HepG2 (cell line): Measurements from ENCODE around the gene CD68. TPM values are rescaled to one million over a fixed set of nuclear protein-coding genes. Genes with fewer than 3 reads are reported as not detected.

Source experiments
- ATAC-seq: fragments of 200-7000 bp; cut with Tn5 transposase; 3 replicates; pipeline ENCODE4 v1.9.1; 2020; ENCODE audit warnings: mild to moderate bottlenecking, moderate library complexity
- BruUV-seq: library from RNA; stranded (reverse); fragments of 400-500 nt; replicated peaks from 2 replicates; lab custom pipeline; 2021; lab: Mats Ljungman, UMichigan
- CTCF ChIA-PET: fragments of 300-600 bp; formaldehyde crosslinking; extraction: SDS; loops from one replicate; lab custom pipeline; 2021; ENCODE audit warnings: low total read pairs, inconsistent platforms, low intra/inter-chr PET ratio; lab: Yijun Ruan, JAX
- POLR2A ChIA-PET: fragments of 350-600 bp; sonication (Branson Sonifier 250); formaldehyde crosslinking; loops from one replicate; lab custom pipeline; 2020; ENCODE audit warnings: antibody characterized with exemption, inconsistent platforms; lab: Yijun Ruan, JAX
- DNase-seq: peaks from one replicate; pipeline ENCODE4 v3.0.0-alpha.2; 2015; ENCODE audit warnings: low spot score
- FAIRE-seq: peaks from 3 replicates; lab custom pipeline; 2011; peaks lifted over from hg19 to GRCh38; lab: Jason Lieb, UNC
- H2AFZ ChIP-seq: one replicate; pipeline ENCODE4 v1.6.1; 2011; ENCODE audit warnings: low read length, inconsistent platforms
- H3K27ac ChIP-seq: fragments of 300-600 bp; 3 replicates; pipeline ENCODE4 v1.8.0; 2011; ENCODE audit warnings: mixed run types, mild to moderate bottlenecking, mixed read lengths, low read length, inconsistent platforms; ENCODE audit not compliant: insufficient read depth; ENCODE audit errors: extremely low read length
- H3K27me3 ChIP-seq, 2 experiments: fragments of 200-600 bp in 1 of 2; 2 replicates in 1 of 2; 3 replicates in 1 of 2; pipeline versions ENCODE4 v1.6.0 to v1.8.0; 2011; ENCODE audit warnings: low read length in 2 of 2, mild to moderate bottlenecking in 2 of 2, moderate library complexity in 2 of 2, inconsistent platforms in 1 of 2; ENCODE audit not compliant: insufficient read depth in 2 of 2, control insufficient read depth in 1 of 2
- H3K36me3 ChIP-seq, 2 experiments: fragments of 200-600 bp in 1 of 2; replicated peaks in 1 of 2; 2 replicates in 1 of 2; 3 replicates in 1 of 2; pipeline versions ENCODE4 v1.5.1 to v1.8.0; 2011; ENCODE audit warnings: low read length in 2 of 2, inconsistent platforms in 1 of 2; ENCODE audit not compliant: insufficient read depth in 2 of 2, control insufficient read depth in 1 of 2
- H3K4me1 ChIP-seq: 2 replicates; pipeline ENCODE4 v1.5.1; 2012; ENCODE audit warnings: low read length, inconsistent platforms; ENCODE audit not compliant: insufficient read depth
- H3K4me2 ChIP-seq: 2 replicates; pipeline ENCODE4 v1.6.0; 2011; ENCODE audit warnings: low read depth, low read length, inconsistent platforms
- H3K4me3 ChIP-seq, 3 experiments: fragments of 200-600 bp in 1 of 3; sonication (generic), shearing (Covaris generic) in 1 of 3; replicated peaks in 1 of 3; 2 replicates each; pipeline ENCODE4 v1.5.1; 2011 to 2016; ENCODE audit warnings: low read length in 3 of 3, inconsistent platforms in 2 of 3, low read depth in 2 of 3, mild to moderate bottlenecking in 2 of 3, control low read depth in 1 of 3, mixed read lengths in 1 of 3; ENCODE audit not compliant: insufficient read depth in 1 of 3
- H3K79me2 ChIP-seq: one replicate; pipeline ENCODE4 v1.6.1; 2011; ENCODE audit warnings: low read length, inconsistent platforms; ENCODE audit not compliant: insufficient read depth
- H3K9ac ChIP-seq: 2 replicates; pipeline ENCODE4 v1.6.0; 2011; ENCODE audit warnings: mild to moderate bottlenecking, low read depth, low read length, inconsistent platforms; ENCODE audit not compliant: insufficient read depth
- H3K9me3 ChIP-seq: 2 replicates; pipeline ENCODE4 v1.5.1; 2012; ENCODE audit warnings: mild to moderate bottlenecking, low read length
- H4K20me1 ChIP-seq: 2 replicates; pipeline ENCODE4 v1.6.0; 2011; ENCODE audit warnings: inconsistent platforms, mild to moderate bottlenecking, low read length, moderate library complexity; ENCODE audit not compliant: insufficient read depth
- ELF4 ChIP-seq: sonication (generic); formaldehyde crosslinking; IDR thresholded peaks from 2 replicates; pipeline ENCODE4 v1.5.0; 2020; ENCODE audit warnings: missing genetic modification reagents, mild to moderate bottlenecking, moderate library complexity, borderline replicate concordance
- FOXJ3 ChIP-seq: sonication (generic); formaldehyde crosslinking; IDR thresholded peaks from 2 replicates; pipeline ENCODE4 v1.4.0; 2020; ENCODE audit warnings: missing genetic modification reagents, mild to moderate bottlenecking, borderline replicate concordance
- KMT2B ChIP-seq: IDR thresholded peaks from 2 replicates; pipeline ENCODE4 v1.6.1; 2016; ENCODE audit warnings: missing genetic modification reagents, missing compliant biosample characterization
- MAZ ChIP-seq, 2 experiments: sonication (generic) in 1 of 2; formaldehyde crosslinking in 1 of 2; IDR thresholded peaks; 2 replicates each; pipeline versions ENCODE4 v1.5.0 to v1.6.1; 2012 to 2020; ENCODE audit warnings: low read depth in 2 of 2, mild to moderate bottlenecking in 2 of 2, borderline replicate concordance in 1 of 2, improper control_type of control experiment in 1 of 2, low read length in 1 of 2, missing genetic modification reagents in 1 of 2, moderate library complexity in 1 of 2
- NAIF1 ChIP-seq: sonication (generic); formaldehyde crosslinking; IDR thresholded peaks from 2 replicates; pipeline ENCODE4 v1.5.0; 2020; ENCODE audit warnings: mild to moderate bottlenecking, missing genetic modification reagents, borderline replicate concordance
- NFYB ChIP-seq: sonication (generic); formaldehyde crosslinking; IDR thresholded peaks from 2 replicates; pipeline ENCODE4 v1.4.0; 2020; ENCODE audit warnings: missing genetic modification reagents
- POLR2A ChIP-seq, 2 experiments: IDR thresholded peaks; 2 replicates each; pipeline ENCODE4 v1.6.1; 2011; ENCODE audit warnings: low read depth in 2 of 2, low read length in 2 of 2, mild to moderate bottlenecking in 1 of 2, moderate library complexity in 1 of 2; ENCODE audit not compliant: insufficient read depth in 1 of 2
- RBM22 ChIP-seq: fragments of 200-400 bp; formaldehyde crosslinking; optimal IDR thresholded peaks from 2 replicates; pipeline ENCODE3; 2017; ENCODE audit warnings: mild to moderate bottlenecking, low read length, moderate library complexity
- SMYD3 ChIP-seq: sonication (generic); formaldehyde crosslinking; IDR thresholded peaks from 2 replicates; pipeline ENCODE4 v1.8.1; 2023; ENCODE audit warnings: mild to moderate bottlenecking, missing genetic modification reagents
- SNAI1 ChIP-seq: sonication (generic); formaldehyde crosslinking; IDR thresholded peaks from 2 replicates; pipeline ENCODE4 v1.5.0; 2020; ENCODE audit warnings: mild to moderate bottlenecking, missing genetic modification reagents, borderline replicate concordance
- SOX13 ChIP-seq, 3 experiments: fragments of 450-650 bp in 1 of 3; sonication (generic) in 1 of 3; formaldehyde crosslinking in 1 of 3; IDR thresholded peaks in 2 of 3; conservative IDR thresholded peaks in 1 of 3; 2 replicates each; pipeline versions ENCODE4 v1.5.0 to v1.6.1; 2016 to 2020; ENCODE audit warnings: antibody characterized with exemption in 1 of 3, mild to moderate bottlenecking in 1 of 3, missing compliant biosample characterization in 1 of 3, missing genetic modification reagents in 1 of 3, moderate library complexity in 1 of 3
- ZBTB4 ChIP-seq: sonication (generic); formaldehyde crosslinking; IDR thresholded peaks from 2 replicates; pipeline ENCODE4 v1.4.0; 2020; ENCODE audit warnings: missing genetic modification reagents, mild to moderate bottlenecking, borderline replicate concordance
- ZFP91 ChIP-seq: sonication (generic); formaldehyde crosslinking; IDR thresholded peaks from 2 replicates; pipeline ENCODE4 v1.9.0; 2022; ENCODE audit warnings: missing genetic modification reagents, mild to moderate bottlenecking, borderline replicate concordance
- ZFY ChIP-seq: sonication (generic); formaldehyde crosslinking; IDR thresholded peaks from 2 replicates; pipeline ENCODE4 v1.4.0; 2020; ENCODE audit warnings: missing genetic modification reagents
- ZNF383 ChIP-seq: sonication (generic); formaldehyde crosslinking; IDR thresholded peaks from 2 replicates; pipeline ENCODE4 v1.4.0; 2020; ENCODE audit warnings: missing genetic modification reagents, mild to moderate bottlenecking, borderline replicate concordance
- ZNF605 ChIP-seq: sonication (generic); formaldehyde crosslinking; IDR thresholded peaks from 2 replicates; pipeline ENCODE4 v1.8.0; 2022; ENCODE audit warnings: mild to moderate bottlenecking, missing genetic modification reagents
- ZSCAN12 ChIP-seq: sonication (generic); formaldehyde crosslinking; IDR thresholded peaks from 2 replicates; pipeline ENCODE4 v1.9.0; 2021; ENCODE audit warnings: mild to moderate bottlenecking, missing genetic modification reagents
- ZSCAN22 ChIP-seq: sonication (generic); formaldehyde crosslinking; IDR thresholded peaks from 2 replicates; pipeline ENCODE4 v1.4.0; 2020; ENCODE audit warnings: mild to moderate bottlenecking, missing genetic modification reagents
- WGBS: methylation state at CpG from one replicate; pipeline ENCODE4 v1.1.6; 2017; ENCODE audit warnings: low lambda C conversion rate; 5-methylcytosine and 5-hydroxymethylcytosine counted together
- in situ Hi-C: cut with HindIII; loops from 2 replicates; pipeline ENCODE4 v1.10.0; 2017; ENCODE audit warnings: low pct_unique_long_range_greater_than_20kb; ENCODE audit not compliant: extremely low pct_ligation_motif_present
- intact Hi-C: fragments of 100-400 bp; cut with micrococcal nuclease; formaldehyde crosslinking; loops from one replicate; pipeline ENCODE4 v1.10.0; 2022; ENCODE audit not compliant: unreplicated experiment
- polyA plus RNA-seq, 8 experiments: library from polyadenylated mRNA; depleted of rRNA in 3 of 8; stranded (reverse) in 7 of 8; unstranded in 1 of 8; fragments of >200 nt; fragmentation: Illumina TruSeq in 4 of 8; extraction: Trizol in 4 of 8; gene quantifications; 2 replicates each; pipeline versions ENCODE4 v1.2.1 to v1.2.3, GENCODE V29; 2011 to 2016; ENCODE audit warnings: low read depth in 4 of 8, missing spikeins in 1 of 8, mixed read lengths in 1 of 8; ENCODE audit not compliant: insufficient read depth in 1 of 8
- total RNA-seq, 5 experiments: library from RNA; depleted of rRNA; stranded (reverse); fragments of >200 nt; fragmentation: Illumina TruSeq; extraction: Trizol; gene quantifications; 2 replicates each; pipeline ENCODE4 v1.2.3, GENCODE V29; 2016; ENCODE audit warnings: low read depth in 1 of 5

Gene CD68
- total and polyA plus RNA-seq, 2 of the 13 experiments (the other 11 are each of a cell fraction or from before 2014, with no cell fraction given): 10.3 to 104 TPM

GRCh38 chr17:7574176-7574953, 5.1 kb upstream of the CD68 start:
- DNase-seq (no peak), FAIRE-seq (no peak), ATAC-seq (no peak)
- Histone ChIP-seq H3K4me1 (peaks cover 67% of the 10 kb centered on the region), H3K36me3 (peaks cover 14 to 72% of the 10 kb centered on the region in 2 experiments), H4K20me1 (peaks cover 59% of the 10 kb centered on the region), H3K9ac (peak overlapping the region; percentile 99), H3K27me3 (no peaks in the 10 kb centered on the region; a peak in 1 of 5 replicates), H3K4me3 (peak overlapping the region; percentile 89 to 96 (median 94)), H3K9me3 (no peaks in the 10 kb centered on the region), H3K27ac (peak overlapping the region; percentile 93), H3K79me2 (peaks cover 44% of the 10 kb centered on the region), H2AFZ (no peak overlapping the region), H3K4me2 (peak overlapping the region; percentile 84)
- ChIA-PET POLR2A (interaction anchor here (0.7 to 3.3 kb wide), 14 partner anchors 10 to 263 kb away, joined by 3 to 51 read pairs (median 7); partner anchors contain the start of genes ATP1B2, FXR2, MPDU1 and POLR2A), CTCF (no interaction called here)
- in situ Hi-C loops (loop anchor here (10.0 kb wide), 1 partner anchor 270 kb away; no protein-coding TSS in a partner anchor), intact Hi-C loops (loop anchor here (5.0 kb wide), 1 partner anchor 113 kb away; the partner anchor contains the start of genes TP53 and WRAP53)
- 36% methylated on average over 8 of the region's 15 CpGs for WGBS
- BruUV-seq: no TSS peak
- TF ChIP-seq ELF4 (no peak), SOX13 (IDR thresholded peaks at IDR 0.05) (no peak), SOX13 (CRISPR knock-in tag; conservative IDR thresholded peaks at IDR 0.05 in 1 of 2, IDR thresholded peaks at IDR 0.05 in 1 of 2) (no peak), ZFP91 (CRISPR knock-in tag) (0 out of 2 replicates have a peak, but pooled peaks have one; percentile 5), SNAI1 (no peak), NFYB (CRISPR knock-in tag) (no peak), ZNF605 (no peak), ZFY (CRISPR knock-in tag) (no peak), NAIF1 (CRISPR knock-in tag) (no peak), MAZ (IDR thresholded peaks at IDR 0.05; ENCODE audit: borderline replicate concordance, low read depth, low read length) (no peak), MAZ (CRISPR knock-in tag; IDR thresholded peaks at IDR 0.05; ENCODE audit: low read depth) (no peak), ZSCAN12 (CRISPR knock-in tag) (no peak), FOXJ3 (no peak), SMYD3 (CRISPR knock-in tag) (no peak), RBM22 (no peak), ZBTB4 (CRISPR knock-in tag) (no peak), ZSCAN22 (CRISPR knock-in tag) (no peak), POLR2A (IDR thresholded peaks at IDR 0.05; ENCODE audit: insufficient read depth in 1 of 2, low read depth in 2 of 2, low read length in 2 of 2) (peak; percentile 29 to 41; a peak in 2 of 4 replicates), KMT2B (CRISPR knock-in tag) (no peak), ZNF383 (CRISPR knock-in tag) (no peak)
